Activated CD8-positive, alpha-beta memory T cell treated with anti-CD3 and anti-CD28 coated beads, Interleukin-2, amount 10 ng/mL, durations not matched to agents 7 days and 5 days (primary cell): ENCODE measurements around the gene SUN3. TPM values are rescaled to one million over a fixed set of nuclear protein-coding genes. Genes with fewer than 3 reads are reported as not detected.
"Not testable (repeated sequence)": the region's sequence is repeated elsewhere in the genome, so short reads cannot be mapped to it uniquely, and the experiment has no call there.

Source experiments
- ATAC-seq: fragments of 150-1000 bp; cut with Tn5 transposase; one replicate; pipeline ENCODE4 v1.10.0; 2021; ENCODE audit warnings: moderate library complexity
- CTCF ChIA-PET: fragments of 350-600 bp; sonication (Branson Sonifier 250); formaldehyde crosslinking; loops from one replicate; lab custom pipeline; 2021; ENCODE audit warnings: antibody characterized with exemption; lab: Charles Lee
- DNase-seq: peaks from one replicate; pipeline ENCODE4 v3.0.0-alpha.2; 2020
- H3K27ac Mint-ChIP-seq: one replicate; pipeline ENCODE4 v1.8.0; 2021; ENCODE audit warnings: mild to moderate bottlenecking, mixed read lengths
- H3K27me3 Mint-ChIP-seq: one replicate; pipeline ENCODE4 v1.8.0; 2021; ENCODE audit warnings: mixed read lengths
- H3K36me3 Mint-ChIP-seq: one replicate; pipeline ENCODE4 v1.8.0; 2021; ENCODE audit warnings: mild to moderate bottlenecking, mixed read lengths
- H3K4me1 Mint-ChIP-seq: one replicate; pipeline ENCODE4 v1.8.0; 2021; ENCODE audit warnings: mixed read lengths
- H3K4me3 Mint-ChIP-seq: one replicate; pipeline ENCODE4 v1.8.0; 2021; ENCODE audit warnings: mild to moderate bottlenecking, moderate library complexity, mixed read lengths
- H3K9me3 Mint-ChIP-seq: one replicate; pipeline ENCODE4 v1.8.0; 2022; ENCODE audit warnings: low read depth, mixed read lengths
- total RNA-seq, 2 experiments: library from RNA; stranded (reverse); gene quantifications; one replicate each; pipeline ENCODE4 v1.2.3, GENCODE V29; 2021

SUN3 gene
- total RNA-seq, 2 experiments from 2014 or later: not detected

DNA sequence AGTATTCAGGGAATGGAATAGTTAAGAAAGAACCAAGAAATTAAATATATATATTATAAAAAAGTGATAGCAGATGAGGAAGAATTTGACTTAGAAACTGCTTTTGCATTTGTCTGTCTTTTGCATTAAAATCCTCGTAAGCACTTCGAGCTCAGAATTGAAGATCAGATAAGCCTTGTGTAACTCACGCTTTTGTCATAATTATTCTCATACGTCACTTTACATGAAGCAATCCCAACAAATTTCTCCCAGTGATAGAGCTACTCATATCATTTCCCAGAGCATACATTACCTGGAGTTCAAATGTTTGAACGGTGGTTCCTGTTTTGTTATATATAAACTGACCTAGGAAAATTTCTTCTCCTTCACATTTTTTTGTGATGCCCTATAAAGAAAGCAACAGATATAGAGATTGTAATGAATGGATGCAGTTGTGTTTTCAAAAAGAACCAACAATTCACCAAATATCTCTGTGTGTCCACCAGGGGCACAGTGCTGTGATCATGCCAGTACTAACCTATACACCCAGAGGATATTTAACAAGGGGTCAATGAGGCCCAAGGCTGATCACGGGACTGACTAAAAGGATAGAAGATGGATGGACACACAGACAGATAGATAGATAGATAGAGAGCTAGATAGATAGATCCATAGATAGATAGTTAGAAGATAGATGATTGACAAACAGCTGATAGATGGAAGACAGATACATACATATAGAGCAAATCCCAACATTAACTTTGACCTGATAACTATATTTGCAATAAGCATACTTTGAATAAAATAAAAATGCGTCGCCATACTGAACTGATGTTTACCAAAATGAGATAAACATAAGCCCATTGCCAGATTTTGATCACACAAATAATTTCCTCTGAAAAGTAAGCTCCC, 40.2 kb downstream of the SUN3 start:
- peaks cover 21% of the 10 kb centered on the region for H3K4me1 Mint-ChIP-seq
- peaks cover 2% of the 10 kb centered on the region for H3K36me3 Mint-ChIP-seq
- DNase-seq (no peak), ATAC-seq (no peak)
- H3K27me3 Mint-ChIP-seq: no peaks in the 10 kb centered on the region
- H3K27ac Mint-ChIP-seq: no peak overlapping the region
- H3K4me3 Mint-ChIP-seq: no peak overlapping the region
- CTCF ChIA-PET: interaction anchor here (1.0 to 2.4 kb wide), 11 partner anchors 9 to 121 kb away, joined by 3 to 17 read pairs (median 3); no protein-coding TSS in a partner anchor
- H3K9me3 Mint-ChIP-seq: peaks cover 2% of the 10 kb centered on the region

GRCh38 chr7:47982610-47983009, 46.3 kb downstream of the SUN3 start:
- CTCF ChIA-PET: interaction anchor here (1.3 to 4.8 kb wide), 2 partner anchors 37 to 128 kb away, joined by 3 to 22 read pairs; no protein-coding TSS in a partner anchor
- H3K27ac Mint-ChIP-seq: no peak overlapping the region
- ATAC-seq (no peak), DNase-seq (no peak)
- no peaks in the 10 kb centered on the region for H3K27me3 Mint-ChIP-seq
- H3K4me1 Mint-ChIP-seq: peaks cover 15% of the 10 kb centered on the region
- no peaks in the 10 kb centered on the region for H3K9me3 Mint-ChIP-seq
- no peak overlapping the region for H3K4me3 Mint-ChIP-seq
- peaks cover 10% of the 10 kb centered on the region for H3K36me3 Mint-ChIP-seq

GRCh38 chr7:47980648-47981047, 48.3 kb downstream of the SUN3 start:
- peaks cover 22% of the 10 kb centered on the region for H3K36me3 Mint-ChIP-seq
- not testable (repeated sequence) for DNase-seq, H3K27ac Mint-ChIP-seq, H3K27me3 Mint-ChIP-seq, H3K9me3 Mint-ChIP-seq, H3K4me3 Mint-ChIP-seq, ATAC-seq
- H3K4me1 Mint-ChIP-seq: peaks cover 18% of the 10 kb centered on the region
- CTCF ChIA-PET: interaction anchor here (1.0 to 1.2 kb wide), 2 partner anchors 7 to 130 kb away, joined by 3 read pairs; no protein-coding TSS in a partner anchor

DNA sequence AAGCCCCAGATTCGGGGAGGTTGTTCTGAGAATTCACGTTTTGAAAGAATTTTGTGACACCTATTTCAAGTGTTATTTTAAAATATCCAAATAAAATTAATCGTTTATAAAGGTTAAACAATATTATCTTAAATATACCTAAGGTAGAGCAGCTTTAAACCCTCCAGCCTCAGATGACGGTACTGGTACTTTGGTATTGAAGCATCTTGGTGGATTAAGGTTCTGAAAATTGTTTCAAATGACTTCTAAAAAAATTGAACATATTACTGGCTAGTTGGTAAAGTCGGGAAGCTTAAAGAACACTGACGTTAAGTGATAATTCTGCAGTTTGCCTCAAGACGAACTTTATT, 49.1 kb downstream of the SUN3 start:
- Mint-ChIP-seq H3K27me3 (no peaks in the 10 kb centered on the region), H3K9me3 (no peaks in the 10 kb centered on the region), H3K27ac (peak overlapping the region; percentile 93), H3K36me3 (peaks cover 26% of the 10 kb centered on the region), H3K4me3 (peak overlapping the region; percentile 82), H3K4me1 (peaks cover 18% of the 10 kb centered on the region)
- CTCF ChIA-PET: interaction anchor here (1.0 to 1.2 kb wide), 2 partner anchors 8 to 131 kb away, joined by 3 read pairs; no protein-coding TSS in a partner anchor
- no peak for ATAC-seq
- no peak for DNase-seq

- H3K27ac Mint-ChIP-seq: peak within 1 kb of the TSS; percentile 93
- ATAC-seq (peak; percentile 98), DNase-seq (peak; percentile 97)
- CTCF ChIA-PET: interaction anchor here (1.0 to 1.3 kb wide), 3 partner anchors 9 to 131 kb away, joined by 3 to 4 read pairs (median 3); partner anchors contain the start of gene UPP1
- H3K4me1 Mint-ChIP-seq: peaks cover 19% of the 10 kb centered on the region
- H3K9me3 Mint-ChIP-seq: no peaks in the 10 kb centered on the region
- H3K4me3 Mint-ChIP-seq: peak within 1 kb of the TSS; percentile 82
- peaks cover 31% of the 10 kb centered on the region for H3K36me3 Mint-ChIP-seq
- H3K27me3 Mint-ChIP-seq: no peaks in the 10 kb centered on the region
Measured at GRCh38 chr7:47979145-47979831, 49.6 kb downstream of the SUN3 start, which contains the start of gene HUS1. Gene HUS1, minus strand, starts transcription at chr7:47979615. Its CDS starts 96 bp downstream, at chr7:47979519.

DNA sequence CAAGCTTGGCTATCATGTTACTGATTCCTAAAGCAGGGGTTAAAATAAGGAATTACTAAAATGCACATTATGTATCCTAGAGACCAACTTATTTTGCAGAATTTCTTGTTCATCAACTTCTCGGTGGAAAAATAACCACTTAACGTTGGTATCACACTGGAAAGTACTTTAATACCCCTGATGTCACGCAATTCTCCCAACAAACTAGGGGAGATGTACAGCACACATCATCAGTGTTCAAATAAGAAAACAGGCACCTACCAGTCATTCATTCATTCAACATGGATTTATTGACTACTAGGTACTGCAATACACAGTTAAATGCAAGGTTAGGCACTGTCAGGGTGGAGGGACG, 50.1 kb downstream of the SUN3 start:
- peak overlapping the region; percentile 93 for H3K27ac Mint-ChIP-seq
- CTCF ChIA-PET: interaction anchor here (1.2 to 1.5 kb wide), 5 partner anchors 10 to 132 kb away, joined by 4 to 8 read pairs (median 7); partner anchors contain the start of gene UPP1
- peak overlapping the region; percentile 82 for H3K4me3 Mint-ChIP-seq
- no peaks in the 10 kb centered on the region for H3K9me3 Mint-ChIP-seq
- H3K4me1 Mint-ChIP-seq: peaks cover 21% of the 10 kb centered on the region
- no peaks in the 10 kb centered on the region for H3K27me3 Mint-ChIP-seq
- peaks cover 34% of the 10 kb centered on the region for H3K36me3 Mint-ChIP-seq
- no peak for ATAC-seq
- DNase-seq: no peak

GRCh38 chr7:47973739-47974138, 55.2 kb downstream of the SUN3 start:
- H3K36me3 Mint-ChIP-seq: peaks cover 56% of the 10 kb centered on the region
- H3K9me3 Mint-ChIP-seq: no peaks in the 10 kb centered on the region
- CTCF ChIA-PET: interaction anchor here (1.0 to 2.0 kb wide), 3 partner anchors 15 to 34 kb away, joined by 3 to 11 read pairs (median 3); no protein-coding TSS in a partner anchor
- H3K27ac Mint-ChIP-seq: no peak overlapping the region
- DNase-seq (no peak), ATAC-seq (no peak)
- no peak overlapping the region for H3K4me3 Mint-ChIP-seq
- H3K27me3 Mint-ChIP-seq: no peaks in the 10 kb centered on the region
- H3K4me1 Mint-ChIP-seq: peaks cover 21% of the 10 kb centered on the region

DNA sequence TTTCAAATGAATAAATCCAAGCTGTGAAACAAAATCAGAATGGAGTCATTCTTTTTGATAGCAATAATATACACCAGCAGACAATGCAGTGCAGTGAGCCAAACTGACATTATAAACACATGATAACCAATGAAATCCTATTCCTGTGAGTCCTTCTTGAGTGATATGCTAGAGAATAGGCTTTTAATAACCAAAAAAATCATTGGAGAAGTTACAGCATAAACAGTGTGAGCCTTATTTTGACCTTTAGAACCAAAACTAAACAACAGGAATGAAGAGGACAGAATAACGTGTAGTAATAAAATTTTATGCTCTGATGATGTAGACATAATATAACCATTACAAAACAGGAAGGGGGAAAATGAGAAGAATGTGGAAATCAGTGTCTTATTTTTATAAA, 58.1 kb downstream of the SUN3 start:
- H3K36me3 Mint-ChIP-seq: peaks cover 52% of the 10 kb centered on the region

GRCh38 chr7:47968847-47969774, 59.8 kb downstream of the SUN3 start:
- no peaks in the 10 kb centered on the region for H3K27me3 Mint-ChIP-seq
- H3K4me3 Mint-ChIP-seq: no peak overlapping the region
- peaks cover 7% of the 10 kb centered on the region for H3K4me1 Mint-ChIP-seq
- H3K9me3 Mint-ChIP-seq: no peaks in the 10 kb centered on the region
- H3K27ac Mint-ChIP-seq: peak overlapping the region; percentile 17
- DNase-seq (peak; percentile 57), ATAC-seq (peak; percentile 60)
- CTCF ChIA-PET: interaction anchor here (0.8 to 2.5 kb wide), 10 partner anchors 9 to 186 kb away, joined by 3 to 16 read pairs (median 5); no protein-coding TSS in a partner anchor
- peaks cover 52% of the 10 kb centered on the region for H3K36me3 Mint-ChIP-seq

More for the DNA sequence above, 58.1 kb downstream of the SUN3 start:
- ATAC-seq (no peak), DNase-seq (no peak)
- Mint-ChIP-seq H3K27ac (no peak overlapping the region), H3K9me3 (no peaks in the 10 kb centered on the region), H3K4me1 (peaks cover 9% of the 10 kb centered on the region), H3K4me3 (no peak overlapping the region), H3K27me3 (no peaks in the 10 kb centered on the region)
- CTCF ChIA-PET: interaction anchor here (1.4 to 1.6 kb wide), 2 partner anchors 139 to 184 kb away, joined by 3 to 5 read pairs; no protein-coding TSS in a partner anchor

DNA sequence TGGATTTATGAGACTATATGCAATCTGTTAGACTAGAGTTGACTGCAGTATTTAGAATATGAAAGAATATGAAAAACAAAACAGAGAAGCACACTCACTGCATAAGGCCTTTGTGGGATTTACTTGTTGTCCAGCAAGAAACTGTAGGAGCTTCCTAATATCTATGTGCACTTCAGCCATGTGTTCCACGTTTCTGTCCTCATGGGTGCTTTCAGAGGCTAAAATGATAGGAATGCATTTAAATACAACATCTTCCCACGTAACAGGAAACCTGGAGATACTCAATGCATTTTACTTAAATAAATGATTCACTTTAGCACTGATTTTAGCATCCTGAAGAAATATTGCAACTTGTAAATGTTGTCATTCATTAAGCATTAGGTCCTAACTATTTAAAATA, 61.2 kb downstream of the SUN3 start:
- H3K36me3 Mint-ChIP-seq: peaks cover 47% of the 10 kb centered on the region
- no peak overlapping the region for H3K4me3 Mint-ChIP-seq
- DNase-seq (no peak), ATAC-seq (no peak)
- peaks cover 7% of the 10 kb centered on the region for H3K4me1 Mint-ChIP-seq
- H3K27ac Mint-ChIP-seq: no peak overlapping the region
- H3K9me3 Mint-ChIP-seq: no peaks in the 10 kb centered on the region
- H3K27me3 Mint-ChIP-seq: no peaks in the 10 kb centered on the region
- CTCF ChIA-PET: interaction anchor here (0.6 to 2.5 kb wide), 2 partner anchors 23 kb away, joined by 3 to 8 read pairs; no protein-coding TSS in a partner anchor

GRCh38 chr7:47967123-47967522, 61.8 kb downstream of the SUN3 start:
- H3K27me3 Mint-ChIP-seq: no peaks in the 10 kb centered on the region
- H3K9me3 Mint-ChIP-seq: no peaks in the 10 kb centered on the region
- peaks cover 48% of the 10 kb centered on the region for H3K36me3 Mint-ChIP-seq
- no peak overlapping the region for H3K4me3 Mint-ChIP-seq
- ATAC-seq (no peak), DNase-seq (no peak)
- peaks cover 7% of the 10 kb centered on the region for H3K4me1 Mint-ChIP-seq
- CTCF ChIA-PET: interaction anchor here (0.6 to 2.5 kb wide), 4 partner anchors 22 to 143 kb away, joined by 3 to 8 read pairs (median 4); no protein-coding TSS in a partner anchor
- peak overlapping the region; percentile 30 for H3K27ac Mint-ChIP-seq

GRCh38 chr7:47965456-47965855, 63.5 kb downstream of the SUN3 start:
- Mint-ChIP-seq H3K36me3 (peaks cover 58% of the 10 kb centered on the region), H3K27me3 (no peaks in the 10 kb centered on the region), H3K4me1 (peaks cover 7% of the 10 kb centered on the region)

More at GRCh38 chr7:47965456-47965855, 63.5 kb downstream of the SUN3 start:
- Mint-ChIP-seq H3K27ac (no peak overlapping the region), H3K4me3 (no peak overlapping the region), H3K9me3 (no peaks in the 10 kb centered on the region)
- ATAC-seq (no peak), DNase-seq (no peak)
- CTCF ChIA-PET: interaction anchor here (1.9 kb wide), 1 partner anchor 20 kb away, joined by 6 read pairs; no protein-coding TSS in a partner anchor
